Esophagus muscularis mucosa (tissue), 4 donors: ENCODE results near the gene TGFBR3. TPM values are rescaled to one million over a fixed set of nuclear protein-coding genes. Genes with fewer than 3 reads are reported as not detected.
A peak's percentile ranks its signal among the peaks of the same experiment; 100 is the strongest.

Experiments
- DNase-seq: peaks from one replicate; pipeline ENCODE4 v3.0.0-alpha.2; 2017; ENCODE audit errors: extremely low spot score
- H3K27ac ChIP-seq, 4 donors: fragments of 200-600 bp; sonication (generic); replicated peaks in 1 of 4; 1 replicate in 3 of 4; 2 replicates in 1 of 4; pipeline ENCODE4 v1.5.1; 2016 to 2019; ENCODE audit warnings: mild to moderate bottlenecking in 1 of 4
- H3K27me3 ChIP-seq, 4 donors: fragments of 200-600 bp; sonication (generic); one replicate each; pipeline versions ENCODE4 v1.5.1 to v1.6.0; 2016 to 2019
- H3K36me3 ChIP-seq, 4 donors: fragments of 200-600 bp; sonication (generic); one replicate each; pipeline ENCODE4 v1.5.1; 2016 to 2019
- H3K4me1 ChIP-seq, 4 donors: fragments of 200-600 bp; sonication (generic); one replicate each; pipeline ENCODE4 v1.5.1; 2016 to 2019
- H3K4me3 ChIP-seq, 4 donors: fragments of 200-600 bp; sonication (generic); 1 replicate in 2 of 4; 2 replicates in 2 of 4; pipeline ENCODE4 v1.5.1; 2016 to 2019; ENCODE audit warnings: mild to moderate bottlenecking in 4 of 4, moderate library complexity in 1 of 4
- H3K9me3 ChIP-seq, 4 donors: fragments of 200-600 bp; sonication (generic); 1 replicate in 3 of 4; 2 replicates in 1 of 4; pipeline ENCODE4 v1.5.1; 2016 to 2019
- EP300 ChIP-seq: sonication (generic); formaldehyde crosslinking; IDR thresholded peaks from one replicate; pipeline ENCODE4 v1.6.1; 2017; ENCODE audit warnings: antibody characterized with exemption
- POLR2A ChIP-seq: fragments of 450-650 bp; IDR thresholded peaks from one replicate; pipeline ENCODE4 v1.6.1; 2017; ENCODE audit warnings: antibody characterized with exemption, moderate library complexity, mild to moderate bottlenecking, low read depth
- POLR2AphosphoS5 ChIP-seq, 2 donors: sonication (generic); formaldehyde crosslinking; IDR thresholded peaks; one replicate each; pipeline ENCODE4 v1.6.1; 2017; ENCODE audit warnings: antibody characterized with exemption in 2 of 2
- WGBS: methylation state at CpG from one replicate; pipeline ENCODE4 v1.1.5; 2018; 5-methylcytosine and 5-hydroxymethylcytosine counted together
- intact Hi-C: fragments of 100-400 bp; cut with DNase I; formaldehyde crosslinking; loops from one replicate; pipeline ENCODE4 v1.15.1; 2023
- total RNA-seq, 4 donors: library from RNA; depleted of rRNA; stranded (reverse); fragments of >200 nt; gene quantifications; one replicate each; pipeline versions ENCODE4 v1.1.0 to v1.2.1, GENCODE V29; 2016
- TF ChIP-seq, protein P1 (sequence below), 3 experiments: fragments of 200-600 bp in 2 of 3; fragments of 450-650 bp in 1 of 3; sonication (generic) in 2 of 3; IDR thresholded peaks; one replicate each; pipeline ENCODE4 v1.5.1; 2017 to 2019; ENCODE audit warnings: antibody characterized with exemption in 3 of 3, mild to moderate bottlenecking in 2 of 3, moderate library complexity in 1 of 3

The TGFBR3 gene
- total RNA-seq, 4 donors from 2014 or later: 176 to 262 (median 188) TPM

DNA sequence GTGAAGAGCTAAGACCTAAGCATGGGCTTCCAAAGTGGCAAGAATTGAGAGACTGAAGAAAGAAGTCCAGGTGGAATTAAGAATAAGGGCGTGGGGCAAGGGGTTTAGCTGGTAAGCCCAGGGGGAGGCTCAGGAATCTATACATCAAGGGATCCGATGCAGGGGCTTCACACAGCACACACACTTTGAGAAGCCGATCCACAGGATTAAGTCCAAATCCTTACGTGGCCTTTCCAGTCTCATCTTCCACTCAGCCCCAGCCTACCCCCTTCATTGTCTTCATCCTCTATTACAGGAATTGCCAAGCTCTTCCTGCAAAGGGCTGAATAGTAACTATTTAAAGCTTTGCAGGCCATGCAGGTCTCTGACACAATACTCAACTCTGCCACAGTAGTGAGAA is 101.3 kb downstream of the TGFBR3 start:
- Histone ChIP-seq H3K4me3 (no peak overlapping the region), H3K9me3 (no peaks in the 10 kb centered on the region), H3K36me3 (peaks cover 0 to 16% (median 0%) of the 10 kb centered on the region in 4 donors), H3K4me1 (peaks cover 51 to 95% (median 79%) of the 10 kb centered on the region in 4 donors), H3K27ac (peak overlapping the region in 3 of 4 donors; percentile 29 to 71 (median 35)), H3K27me3 (no peaks in the 10 kb centered on the region)
- 86% methylated on average over 4 of the region's 4 CpGs for WGBS
- DNase-seq: no peak
- TF ChIP-seq POLR2AphosphoS5 (IDR thresholded peaks at IDR 0.05) (no peak), EP300 (no peak), POLR2A (no peak)
- TF ChIP-seq, protein P1, sequence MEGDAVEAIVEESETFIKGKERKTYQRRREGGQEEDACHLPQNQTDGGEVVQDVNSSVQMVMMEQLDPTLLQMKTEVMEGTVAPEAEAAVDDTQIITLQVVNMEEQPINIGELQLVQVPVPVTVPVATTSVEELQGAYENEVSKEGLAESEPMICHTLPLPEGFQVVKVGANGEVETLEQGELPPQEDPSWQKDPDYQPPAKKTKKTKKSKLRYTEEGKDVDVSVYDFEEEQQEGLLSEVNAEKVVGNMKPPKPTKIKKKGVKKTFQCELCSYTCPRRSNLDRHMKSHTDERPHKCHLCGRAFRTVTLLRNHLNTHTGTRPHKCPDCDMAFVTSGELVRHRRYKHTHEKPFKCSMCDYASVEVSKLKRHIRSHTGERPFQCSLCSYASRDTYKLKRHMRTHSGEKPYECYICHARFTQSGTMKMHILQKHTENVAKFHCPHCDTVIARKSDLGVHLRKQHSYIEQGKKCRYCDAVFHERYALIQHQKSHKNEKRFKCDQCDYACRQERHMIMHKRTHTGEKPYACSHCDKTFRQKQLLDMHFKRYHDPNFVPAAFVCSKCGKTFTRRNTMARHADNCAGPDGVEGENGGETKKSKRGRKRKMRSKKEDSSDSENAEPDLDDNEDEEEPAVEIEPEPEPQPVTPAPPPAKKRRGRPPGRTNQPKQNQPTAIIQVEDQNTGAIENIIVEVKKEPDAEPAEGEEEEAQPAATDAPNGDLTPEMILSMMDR (IDR thresholded peaks at IDR 0.05): no peak
- intact Hi-C loops: no loop called here

DNA sequence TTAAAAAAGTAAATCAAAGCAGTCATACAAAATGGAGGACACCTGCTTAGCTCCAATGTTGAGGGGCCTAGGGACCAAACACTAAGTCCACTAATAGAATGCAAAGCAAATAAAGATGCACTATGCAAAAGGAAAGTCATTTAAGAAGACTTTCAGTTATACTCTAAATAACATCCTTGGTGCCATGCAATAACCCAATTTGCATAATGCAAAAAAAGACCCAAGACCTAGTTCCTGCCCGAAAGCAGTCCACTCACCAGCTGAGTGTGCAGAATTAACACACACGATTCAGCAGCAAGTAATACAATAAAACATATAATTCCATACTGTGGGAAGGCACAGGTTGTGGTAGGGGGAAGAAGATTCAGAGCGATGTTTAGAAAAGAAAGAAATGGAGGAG is 101.8 kb downstream of the TGFBR3 start:
- peak overlapping the region in 3 of 4 donors; percentile 35 to 72 (median 71) for H3K27ac ChIP-seq

DNA sequence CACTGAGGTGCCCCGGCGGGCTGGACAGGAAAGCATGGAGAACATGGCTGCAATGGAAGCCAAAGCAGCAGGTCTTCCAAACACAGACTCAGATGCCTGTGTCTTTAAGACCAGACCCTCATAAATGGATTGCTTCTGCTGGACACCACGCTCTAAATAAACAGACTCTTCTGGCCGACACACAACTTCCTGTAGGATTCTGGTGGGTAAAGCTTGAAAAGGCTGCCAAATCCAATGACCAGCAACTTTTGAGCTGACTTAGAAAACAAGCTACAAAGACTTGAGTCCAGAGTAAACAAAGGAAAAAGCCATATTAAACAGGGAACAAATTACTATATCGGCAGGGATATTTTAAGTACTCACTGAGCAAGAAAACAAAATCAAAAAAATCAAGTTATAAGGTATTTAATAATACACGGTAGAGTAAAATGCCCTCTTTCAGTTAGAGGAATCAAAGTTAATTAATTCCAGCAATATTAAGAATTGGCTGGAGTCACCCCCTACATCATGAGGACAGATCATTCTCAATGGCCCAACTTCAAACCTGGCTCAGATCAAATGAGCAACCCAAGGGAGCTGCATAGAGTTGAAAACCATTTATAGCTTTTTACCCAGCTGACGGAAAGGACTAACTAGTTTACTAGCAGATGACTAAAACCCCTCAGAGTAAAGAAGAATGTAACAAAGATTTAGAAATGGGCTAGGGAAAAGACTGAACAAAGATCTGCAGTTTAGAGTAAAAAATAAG is 102.4 kb downstream of the TGFBR3 start:
- peaks cover 0 to 16% (median 0%) of the 10 kb centered on the region in 4 donors for H3K36me3 ChIP-seq
- H3K4me3 ChIP-seq: no peak overlapping the region
- peaks cover 52 to 95% (median 78%) of the 10 kb centered on the region in 4 donors for H3K4me1 ChIP-seq
- intact Hi-C loops: no loop called here
- no peaks in the 10 kb centered on the region for H3K27me3 ChIP-seq
- TF ChIP-seq EP300: no peak
- TF ChIP-seq, protein P1 (IDR thresholded peaks at IDR 0.05): no peak
- TF ChIP-seq POLR2A: no peak
- TF ChIP-seq POLR2AphosphoS5 (IDR thresholded peaks at IDR 0.05): no peak
- no peak for DNase-seq
- WGBS: 36% methylated on average over 5 of the region's 7 CpGs
- H3K9me3 ChIP-seq: no peaks in the 10 kb centered on the region
- peak overlapping the region; percentile 15 to 72 (median 53) for H3K27ac ChIP-seq

More for the DNA sequence above, 101.8 kb downstream of the TGFBR3 start:
- intact Hi-C loops: no loop called here
- 90% methylated on average over 3 of the region's 3 CpGs for WGBS
- peaks cover 52 to 95% (median 78%) of the 10 kb centered on the region in 4 donors for H3K4me1 ChIP-seq
- DNase-seq: no peak
- peaks cover 0 to 16% (median 0%) of the 10 kb centered on the region in 4 donors for H3K36me3 ChIP-seq
- no peaks in the 10 kb centered on the region for H3K9me3 ChIP-seq
- TF ChIP-seq, protein P1 (IDR thresholded peaks at IDR 0.05): no peak
- TF ChIP-seq POLR2AphosphoS5 (IDR thresholded peaks at IDR 0.05) (no peak), EP300 (no peak), POLR2A (no peak)
- no peak overlapping the region for H3K4me3 ChIP-seq
- no peaks in the 10 kb centered on the region for H3K27me3 ChIP-seq

DNA sequence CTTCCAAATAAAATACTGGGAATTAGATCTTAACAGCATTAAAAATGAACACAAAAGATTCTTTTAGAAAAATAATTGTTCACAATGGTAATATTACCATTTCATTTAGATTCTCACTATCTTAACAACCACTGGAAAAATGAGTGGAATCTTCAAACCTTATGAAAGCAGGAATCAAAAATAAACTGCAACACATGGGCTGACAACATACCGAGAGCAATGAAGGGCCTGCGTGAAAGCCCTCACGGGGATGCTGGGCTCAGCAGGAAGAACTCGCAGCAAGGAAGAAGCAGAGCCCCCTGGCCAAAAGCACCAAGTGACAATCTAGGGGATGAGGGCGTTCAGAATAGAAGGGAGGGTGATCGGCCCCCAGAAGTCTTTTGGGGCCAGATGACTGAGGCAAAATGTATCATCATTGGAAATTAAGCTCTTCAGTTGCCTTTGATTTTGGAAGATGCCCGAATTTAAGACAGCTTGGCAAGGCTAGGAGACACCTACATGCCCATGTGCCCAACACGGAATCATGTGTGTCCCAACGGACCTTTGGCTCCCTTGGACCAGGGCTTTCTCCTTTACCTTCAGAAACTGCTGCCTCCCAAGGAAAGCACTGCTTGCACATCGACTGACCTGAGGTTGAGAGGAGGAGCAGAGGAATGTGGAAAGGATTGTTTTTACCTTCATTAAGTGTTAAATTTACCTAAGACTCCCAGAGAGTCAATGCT is 103.9 kb downstream of the TGFBR3 start:
- intact Hi-C loops: no loop called here
- Histone ChIP-seq H3K9me3 (no peaks in the 10 kb centered on the region), H3K27me3 (no peaks in the 10 kb centered on the region), H3K4me1 (peaks cover 57 to 94% (median 80%) of the 10 kb centered on the region in 4 donors), H3K4me3 (no peak overlapping the region), H3K27ac (peak overlapping the region; percentile 35 to 72 (median 66)), H3K36me3 (peaks cover 0 to 12% (median 0%) of the 10 kb centered on the region in 4 donors)
- WGBS: 73% methylated on average over 10 of the region's 10 CpGs
- TF ChIP-seq, protein P1 (IDR thresholded peaks at IDR 0.05): no peak
- no peak for TF ChIP-seq POLR2AphosphoS5 (IDR thresholded peaks at IDR 0.05)
- no peak for TF ChIP-seq POLR2A
- no peak for TF ChIP-seq EP300
- no peak for DNase-seq
